HPDE6-E6E7 (cell line): Measurements from ENCODE around the gene ICAM2.
A peak's percentile ranks its signal among the peaks of the same experiment; 100 is the strongest.
"Not testable (repeated sequence)": the region's sequence is repeated elsewhere in the genome, so short reads cannot be mapped to it uniquely, and the experiment has no call there.

Source experiments
- DNase-seq: peaks from one replicate; pipeline ENCODE4 v3.0.0; 2011; ENCODE audit warnings: missing footprints; ENCODE audit errors: extremely low spot score

ICAM2 gene

DNA sequence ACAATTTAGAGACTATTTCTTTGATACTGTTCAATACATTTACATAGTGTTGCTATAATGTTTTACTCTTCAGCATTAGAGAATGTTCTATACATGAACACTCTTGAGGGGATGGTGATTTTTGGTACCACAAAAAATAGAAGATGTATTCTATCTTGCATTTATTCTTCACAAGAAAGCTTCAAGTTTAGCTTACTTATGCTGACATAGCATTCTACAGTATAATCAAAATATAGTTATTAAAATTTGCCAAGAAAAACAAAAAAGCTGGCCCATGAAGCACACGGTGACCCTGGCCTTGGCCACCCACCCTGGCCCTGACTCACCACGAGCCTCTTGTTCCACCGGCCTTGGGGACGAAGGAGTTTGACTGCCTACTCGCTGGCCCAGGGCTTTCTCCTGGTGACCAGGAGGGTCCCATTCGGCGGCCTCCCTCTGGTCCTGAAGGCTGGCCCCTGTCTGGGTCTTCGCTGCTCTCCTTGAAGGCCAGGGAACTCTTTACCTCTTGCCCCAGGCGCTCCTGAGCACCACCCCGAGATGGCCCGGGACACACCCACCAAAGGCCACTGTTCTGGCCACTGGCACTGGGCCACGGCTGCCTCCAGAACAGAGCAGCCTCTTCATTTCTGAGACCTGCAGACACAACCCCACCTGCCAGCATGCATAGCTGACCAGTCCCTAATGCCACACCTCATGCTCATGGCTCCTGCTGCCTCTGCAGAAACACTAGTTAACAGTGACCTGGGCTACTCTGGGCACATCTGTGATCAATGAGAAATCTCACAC, 22.5 kb upstream of the ICAM2 start:
- no peak for DNase-seq

- no peak for DNase-seq
Measured at GRCh38 chr17:64041912-64042311, 21.5 kb upstream of the ICAM2 start.

GRCh38 chr17:64040206-64040605, 19.8 kb upstream of the ICAM2 start:
- no peak for DNase-seq

DNA sequence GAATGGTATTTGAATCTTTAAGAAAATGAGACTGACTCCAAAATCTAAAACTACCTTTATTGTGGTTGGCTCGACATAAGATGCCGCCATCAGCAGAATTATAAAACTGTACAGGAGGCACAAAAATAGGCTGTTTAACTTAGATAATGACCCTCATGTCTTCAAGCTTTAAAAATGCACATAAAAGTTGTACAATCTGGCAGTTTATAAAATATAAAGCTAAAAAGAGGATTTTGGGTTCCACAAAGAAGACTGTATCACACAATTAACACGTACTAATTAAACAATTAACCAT, 18.6 kb upstream of the ICAM2 start:
- no peak for DNase-seq

DNA sequence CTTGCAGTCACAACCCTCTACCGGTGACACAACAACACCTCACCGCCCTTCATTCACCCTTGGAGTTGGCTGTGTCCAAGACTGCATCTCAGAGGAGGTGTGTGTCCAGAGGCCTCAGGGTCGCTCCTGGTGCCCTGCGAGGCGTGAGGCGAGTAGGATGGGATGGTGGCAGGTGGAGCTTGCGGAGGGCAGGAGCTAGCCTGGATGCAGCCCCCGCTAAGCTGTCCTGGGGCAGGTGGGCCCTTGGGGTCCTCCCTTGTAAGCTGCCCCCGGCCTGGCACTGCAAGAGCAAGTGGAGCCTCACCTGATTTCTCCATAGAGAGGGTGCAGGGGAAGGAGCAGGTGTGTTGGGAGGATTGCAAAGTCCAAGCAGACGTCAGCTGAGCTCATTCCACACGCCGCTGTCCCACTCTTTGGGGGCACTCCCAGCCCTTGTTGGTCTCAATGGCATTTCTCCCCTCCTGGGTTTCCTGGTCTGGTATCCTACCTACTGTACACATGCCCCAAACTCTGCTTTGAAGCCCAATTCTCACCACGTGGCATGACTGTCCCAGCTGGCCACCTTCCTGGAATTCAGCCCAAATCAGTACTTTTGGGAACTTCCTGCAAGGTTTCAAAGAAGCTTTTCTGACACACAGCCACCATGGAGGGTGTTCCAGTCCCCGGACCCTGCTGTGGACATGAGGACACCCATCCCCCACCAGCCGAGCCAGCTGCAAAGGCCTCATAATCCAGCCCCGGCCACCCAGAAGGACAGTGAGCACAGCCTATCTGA, 18.1 kb upstream of the ICAM2 start:
- no peak for DNase-seq

DNA sequence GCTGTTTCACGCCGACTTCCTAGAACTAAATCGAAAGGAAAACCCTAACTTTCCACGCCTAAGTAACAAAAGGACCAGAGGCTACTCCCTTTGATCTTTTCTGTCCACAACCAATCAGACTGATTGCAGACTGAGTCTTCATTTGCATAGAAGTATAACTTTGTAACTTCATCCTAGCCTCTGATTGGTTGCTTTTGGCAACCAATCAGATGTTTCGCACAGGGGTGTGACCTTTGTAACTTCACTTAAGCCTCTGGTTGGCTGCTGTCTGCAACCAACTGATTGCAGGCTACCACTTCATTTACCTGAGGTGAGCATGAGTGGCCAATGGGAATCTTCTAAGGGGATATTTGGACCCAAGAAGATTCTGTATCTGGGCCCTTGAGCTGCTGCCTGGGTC, 17.4 kb upstream of the ICAM2 start:
- DNase-seq, result no peak

GRCh38 chr17:64037180-64037579, 16.7 kb upstream of the ICAM2 start:
- no peak for DNase-seq

DNA sequence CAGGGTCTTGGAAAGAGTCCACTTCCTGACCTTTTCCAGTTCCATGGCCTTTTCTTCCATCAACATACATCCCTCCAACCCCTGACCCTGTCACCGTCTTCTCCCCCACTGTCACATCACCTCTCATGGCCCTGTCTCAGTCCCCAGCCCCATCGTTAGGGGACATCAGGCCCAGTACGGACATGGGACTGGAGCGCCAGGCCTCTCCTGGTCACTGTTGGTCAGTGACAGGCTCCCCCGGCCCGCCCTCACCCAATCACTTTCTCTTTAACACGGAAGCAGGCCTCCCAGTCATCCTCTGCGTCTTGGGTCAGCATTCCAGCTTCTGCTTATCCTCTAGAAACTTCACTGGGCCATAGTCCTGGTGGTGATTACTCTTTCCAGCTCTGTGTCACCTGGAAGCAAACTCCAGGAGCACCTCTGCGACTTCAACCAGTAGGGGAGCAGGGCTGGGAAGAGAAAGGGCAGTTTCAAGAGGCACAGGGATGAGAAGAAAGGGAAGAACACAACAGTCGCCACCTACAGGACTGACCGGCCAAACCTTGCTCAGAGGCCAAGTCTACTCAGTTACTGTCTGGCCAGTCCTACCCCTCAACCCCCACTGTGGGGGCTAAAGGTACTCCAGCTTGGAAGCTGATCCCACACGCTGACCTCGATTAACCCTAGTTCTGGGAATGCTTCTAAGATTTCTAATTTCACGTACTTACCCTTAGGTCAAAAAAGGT, 15.9 kb upstream of the ICAM2 start:
- no peak for DNase-seq

GRCh38 chr17:64032081-64032480, 11.6 kb upstream of the ICAM2 start:
- no peak for DNase-seq

DNA sequence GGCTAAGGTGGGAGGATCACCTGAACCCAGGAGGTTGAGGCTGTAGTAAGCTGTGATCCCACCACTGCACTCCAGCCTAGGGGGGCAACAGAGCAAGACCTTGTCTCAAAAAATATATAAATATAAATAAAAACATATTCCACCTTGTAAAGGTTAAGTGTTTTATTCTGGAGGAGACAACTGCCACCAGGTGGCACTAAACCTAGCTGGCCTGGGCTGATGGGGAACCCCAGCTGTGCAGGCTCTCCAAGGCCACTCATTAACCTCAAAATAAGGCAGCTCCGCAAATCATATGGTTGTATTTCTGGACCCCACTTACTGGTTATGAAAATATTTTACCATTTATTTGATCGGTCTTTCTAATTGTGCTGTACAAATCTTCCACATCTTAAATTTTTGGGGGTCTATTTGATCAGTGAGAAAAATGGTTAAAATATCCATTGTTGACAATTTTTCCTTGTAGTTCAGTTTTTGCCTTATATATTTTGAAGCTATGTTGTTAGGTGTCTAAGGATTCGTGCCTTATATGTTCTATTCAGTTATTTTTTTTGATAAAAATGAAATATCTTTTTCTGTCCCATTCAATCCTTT, 8.5 kb upstream of the ICAM2 start:
- peak; percentile 70 for DNase-seq

- DNase-seq, result peak; percentile 70
Measured at GRCh38 chr17:64025732-64026294, 5.4 kb upstream of the ICAM2 start.

DNA sequence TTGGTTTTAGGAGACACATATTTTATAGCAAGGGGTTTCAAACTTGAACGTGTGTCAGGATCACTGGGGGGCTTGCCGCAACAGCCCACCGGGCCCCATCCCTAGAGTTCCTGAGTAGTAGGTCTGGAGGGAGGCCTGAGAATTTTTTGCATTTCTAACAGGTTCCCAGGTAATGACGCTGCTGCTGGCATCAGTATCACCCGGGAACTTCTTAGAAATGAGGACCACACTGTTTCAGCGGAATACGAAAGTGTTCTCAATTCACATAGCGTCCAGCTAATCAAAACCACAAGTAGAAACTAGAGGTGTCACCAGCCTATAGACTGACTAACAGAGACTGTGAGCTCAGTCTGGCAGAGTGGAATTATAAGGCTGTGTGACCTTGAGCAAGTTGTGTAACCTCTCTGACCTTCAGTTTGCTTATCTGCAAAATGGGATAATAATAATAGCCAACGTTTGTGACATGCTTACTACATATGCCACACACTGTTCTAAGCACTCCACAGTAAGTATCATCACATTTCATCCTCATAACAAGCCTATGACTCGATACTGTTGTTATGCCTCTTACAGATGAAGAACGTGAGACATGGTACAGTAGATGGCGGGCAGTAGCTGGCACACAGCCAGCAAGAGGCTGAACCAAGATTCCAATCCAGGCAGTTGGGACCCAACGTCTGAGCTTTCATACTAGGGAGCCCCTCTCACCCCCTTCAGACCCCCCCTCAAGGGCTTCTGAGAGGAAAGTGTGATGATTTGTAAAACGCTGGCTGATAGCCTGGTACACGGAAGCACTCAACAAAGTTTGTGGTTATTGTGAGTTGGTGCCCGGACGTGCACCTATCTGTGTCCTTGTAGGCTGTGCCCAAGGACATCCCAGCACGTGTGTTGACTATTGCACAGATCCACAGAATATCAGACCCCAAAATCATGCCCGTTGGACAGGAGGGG, 4.6 kb upstream of the ICAM2 start:
- no peak for DNase-seq

- DNase-seq, result no peak
Measured at GRCh38 chr17:64024215-64024654, 3.8 kb upstream of the ICAM2 start.

GRCh38 chr17:64022611-64023063, 2.2 kb upstream of the ICAM2 start:
- no peak for DNase-seq

GRCh38 chr17:64019551-64019961, 877 bp downstream of the ICAM2 start:
- not testable (repeated sequence) for DNase-seq

- no peak for DNase-seq
Measured at GRCh38 chr17:64017381-64017980, 3.0 kb downstream of the ICAM2 start.

GRCh38 chr17:64016974-64017373, 3.5 kb downstream of the ICAM2 start:
- no peak for DNase-seq

GRCh38 chr17:64016231-64016784, 4.1 kb downstream of the ICAM2 start:
- no peak for DNase-seq

DNA sequence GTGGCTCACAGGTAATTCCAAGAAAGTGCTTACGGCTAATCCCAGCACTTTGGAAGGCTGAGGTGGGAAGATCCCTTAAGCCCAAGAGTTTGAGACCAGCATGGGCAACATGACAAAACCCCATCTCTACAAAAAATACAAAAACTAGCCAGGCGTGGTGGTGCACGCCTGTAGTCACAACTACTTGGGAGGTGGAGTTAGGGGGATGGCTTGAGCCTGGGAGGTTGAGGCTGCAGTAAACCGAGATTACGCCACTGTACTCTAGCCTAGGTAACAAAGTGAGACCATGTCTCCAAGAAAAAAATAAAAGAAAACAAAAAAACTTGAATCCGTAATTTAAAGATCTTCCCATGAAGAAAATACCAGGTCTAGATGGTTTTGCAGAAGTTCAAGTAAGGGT, 5.0 kb downstream of the ICAM2 start:
- no peak for DNase-seq
